Epithelial cell of esophagus (primary cell): ENCODE results near the gene STXBP2.

Experiments used
- DNase-seq: peaks from one replicate; pipeline ENCODE4 v3.0.0; 2010; ENCODE audit warnings: low read depth
- H3K4me3 ChIP-seq: 2 replicates; pipeline ENCODE4 v1.5.1; 2011; ENCODE audit warnings: mild to moderate bottlenecking, low read length, control low read depth
- TF ChIP-seq, protein P1 (sequence below): IDR thresholded peaks from 2 replicates; pipeline ENCODE4 v1.5.1; 2011; ENCODE audit warnings: low read depth, mild to moderate bottlenecking, low read length, control low read depth, inconsistent platforms; ENCODE audit not compliant: insufficient read depth; ENCODE audit errors: missing control alignments

The STXBP2 gene

GRCh38 chr19:7606289-7606688, 30.6 kb upstream of the STXBP2 start:
- no peak for DNase-seq
- no peak overlapping the region for H3K4me3 ChIP-seq
- TF ChIP-seq, protein P1, sequence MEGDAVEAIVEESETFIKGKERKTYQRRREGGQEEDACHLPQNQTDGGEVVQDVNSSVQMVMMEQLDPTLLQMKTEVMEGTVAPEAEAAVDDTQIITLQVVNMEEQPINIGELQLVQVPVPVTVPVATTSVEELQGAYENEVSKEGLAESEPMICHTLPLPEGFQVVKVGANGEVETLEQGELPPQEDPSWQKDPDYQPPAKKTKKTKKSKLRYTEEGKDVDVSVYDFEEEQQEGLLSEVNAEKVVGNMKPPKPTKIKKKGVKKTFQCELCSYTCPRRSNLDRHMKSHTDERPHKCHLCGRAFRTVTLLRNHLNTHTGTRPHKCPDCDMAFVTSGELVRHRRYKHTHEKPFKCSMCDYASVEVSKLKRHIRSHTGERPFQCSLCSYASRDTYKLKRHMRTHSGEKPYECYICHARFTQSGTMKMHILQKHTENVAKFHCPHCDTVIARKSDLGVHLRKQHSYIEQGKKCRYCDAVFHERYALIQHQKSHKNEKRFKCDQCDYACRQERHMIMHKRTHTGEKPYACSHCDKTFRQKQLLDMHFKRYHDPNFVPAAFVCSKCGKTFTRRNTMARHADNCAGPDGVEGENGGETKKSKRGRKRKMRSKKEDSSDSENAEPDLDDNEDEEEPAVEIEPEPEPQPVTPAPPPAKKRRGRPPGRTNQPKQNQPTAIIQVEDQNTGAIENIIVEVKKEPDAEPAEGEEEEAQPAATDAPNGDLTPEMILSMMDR = no peak

GRCh38 chr19:7607212-7607873, 29.6 kb upstream of the STXBP2 start:
- H3K4me3 ChIP-seq = no peak overlapping the region
- DNase-seq = no peak
- TF ChIP-seq, protein P1 = no peak

DNA sequence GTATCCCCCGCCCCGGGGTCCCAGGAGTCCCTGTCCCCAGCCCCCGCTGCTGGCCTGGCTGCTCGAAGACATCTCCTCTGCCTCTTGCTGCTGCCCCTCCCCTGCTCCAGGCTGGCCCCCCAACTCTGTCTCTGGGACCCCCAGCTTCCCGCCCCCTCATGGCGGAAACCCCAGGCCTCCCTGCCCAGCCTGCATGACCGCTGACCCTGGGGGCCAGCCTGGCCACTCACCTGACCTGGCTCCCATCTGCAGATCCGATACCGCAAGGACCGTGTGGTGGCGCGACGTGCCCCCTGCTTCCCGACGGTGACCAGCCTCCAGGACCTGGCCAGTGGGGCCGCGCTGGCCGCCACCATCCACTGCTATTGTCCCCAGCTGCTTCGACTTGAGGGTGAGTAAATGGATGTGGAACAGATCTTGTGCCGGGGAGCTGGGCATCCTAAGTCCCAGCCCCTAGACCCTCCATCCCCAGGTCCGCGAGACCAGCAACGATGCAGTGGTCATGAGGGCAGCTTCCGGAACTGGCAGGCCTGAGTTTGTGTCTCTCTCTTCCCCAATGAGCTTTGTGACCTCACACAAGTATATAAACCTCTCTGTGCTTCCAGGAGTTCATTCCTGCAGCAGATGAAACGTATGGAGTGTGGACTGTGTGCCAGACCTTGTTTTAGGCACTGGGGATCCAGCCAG, 28.9 kb upstream of the STXBP2 start:
- H3K4me3 ChIP-seq = no peak overlapping the region
- TF ChIP-seq, protein P1 = no peak

GRCh38 chr19:7610491-7611240, 26.2 kb upstream of the STXBP2 start:
- no peak for DNase-seq
- TF ChIP-seq, protein P1 = no peak
- no peak overlapping the region for H3K4me3 ChIP-seq

More for the DNA sequence above, 28.9 kb upstream of the STXBP2 start:
- no peak for DNase-seq

GRCh38 chr19:7611541-7612279, 25.2 kb upstream of the STXBP2 start:
- H3K4me3 ChIP-seq = no peak overlapping the region
- TF ChIP-seq, protein P1 = no peak
- DNase-seq = no peak
